D721Med (cell line): ENCODE results near the gene CHMP1A.

Experiments
- DNase-seq: peaks from one replicate; pipeline ENCODE4 v3.0.0; 2011; ENCODE audit warnings: low spot score; ENCODE audit not compliant: insufficient read length
- FAIRE-seq: peaks from 2 replicates; lab custom pipeline; 2011; peaks lifted over from hg19 to GRCh38; lab: Jason Lieb, UNC
- CTCF ChIP-seq: IDR thresholded peaks from 2 replicates; pipeline ENCODE4 v1.5.1; 2012; ENCODE audit warnings: mild to moderate bottlenecking, control low read depth; ENCODE audit not compliant: insufficient read depth; ENCODE audit errors: missing control alignments

Gene CHMP1A

GRCh38 chr16:89689142-89689541 is 31.6 kb upstream of the CHMP1A start:
- FAIRE-seq (no peak), DNase-seq (no peak)
- no peak for TF ChIP-seq CTCF

GRCh38 chr16:89688395-89688794 is 30.9 kb upstream of the CHMP1A start:
- DNase-seq = no peak
- FAIRE-seq = no peak

GRCh38 chr16:89687092-89687940 is 29.8 kb upstream of the CHMP1A start:
- FAIRE-seq = no peak
- DNase-seq = no peak
- TF ChIP-seq CTCF = no peak

More at GRCh38 chr16:89688395-89688794, 30.9 kb upstream of the CHMP1A start:
- no peak for TF ChIP-seq CTCF

- FAIRE-seq = no peak
- no peak for TF ChIP-seq CTCF
- peak; percentile 72 for DNase-seq
Measured at GRCh38 chr16:89686520-89687091, 29.1 kb upstream of the CHMP1A start, which contains the start of gene CDK10. Gene CDK10 (plus strand): TSS chr16:89686689. CDS start chr16:89686711, 22 bp downstream.

GRCh38 chr16:89685916-89686315 is 28.4 kb upstream of the CHMP1A start:
- no peak for TF ChIP-seq CTCF
- FAIRE-seq = no peak
- no peak for DNase-seq

GRCh38 chr16:89678258-89678657 is 20.8 kb upstream of the CHMP1A start:
- FAIRE-seq = no peak
- DNase-seq = no peak
- TF ChIP-seq CTCF = no peak
